Spleen (tissue), 11 donors: ENCODE data around the gene MAP3K12. TPM values are rescaled to one million over a fixed set of nuclear protein-coding genes. Genes with fewer than 3 reads are reported as not detected.

Experiments used
- DNase-seq: peaks from one replicate; pipeline ENCODE4 v3.0.0-alpha.2; 2020
- H3K27ac ChIP-seq, 8 donors: fragments of 200-600 bp; sonication (generic) in 7 of 8; 1 replicate in 4 of 8; 2 replicates in 4 of 8; pipeline versions ENCODE4 v1.5.0 to v1.8.0; 2016 to 2021; ENCODE audit warnings: inconsistent platforms in 4 of 8, mild to moderate bottlenecking in 4 of 8, moderate library complexity in 1 of 8
- H3K27me3 ChIP-seq, 7 donors: fragments of 200-600 bp; sonication (generic) in 6 of 7; replicated peaks in 1 of 7; 1 replicate in 4 of 7; 2 replicates in 3 of 7; pipeline versions ENCODE4 v1.5.0 to v1.8.0; 2016 to 2021; ENCODE audit warnings: inconsistent platforms in 3 of 7, mild to moderate bottlenecking in 1 of 7
- H3K36me3 ChIP-seq, 6 donors: fragments of 200-600 bp; sonication (generic) in 5 of 6; 1 replicate in 4 of 6; 2 replicates in 2 of 6; pipeline versions ENCODE4 v1.5.0 to v1.8.0; 2016 to 2021; ENCODE audit warnings: inconsistent platforms in 2 of 6
- H3K4me1 ChIP-seq, 6 donors: fragments of 200-600 bp; sonication (generic) in 5 of 6; 1 replicate in 3 of 6; 2 replicates in 3 of 6; pipeline versions ENCODE4 v1.5.0 to v1.8.0; 2016 to 2021; ENCODE audit warnings: inconsistent platforms in 3 of 6
- H3K4me3 ChIP-seq, 8 donors: fragments of 200-600 bp; sonication (generic) in 7 of 8; 1 replicate in 4 of 8; 2 replicates in 4 of 8; pipeline versions ENCODE4 v1.5.0 to v1.8.0; 2016 to 2021; ENCODE audit warnings: inconsistent platforms in 4 of 8, mild to moderate bottlenecking in 4 of 8, moderate library complexity in 2 of 8
- H3K9me3 ChIP-seq, 8 donors: fragments of 200-600 bp; sonication (generic) in 7 of 8; 1 replicate in 4 of 8; 2 replicates in 4 of 8; pipeline versions ENCODE4 v1.5.0 to v1.8.0; 2016 to 2021; ENCODE audit warnings: inconsistent platforms in 4 of 8
- POLR2A ChIP-seq, 3 donors: fragments of 450-650 bp; IDR thresholded peaks; one replicate each; pipeline ENCODE4 v1.5.1; 2017; ENCODE audit warnings: antibody characterized with exemption in 3 of 3, mild to moderate bottlenecking in 1 of 3
- POLR2AphosphoS5 ChIP-seq, 3 donors: sonication (generic); formaldehyde crosslinking; IDR thresholded peaks; one replicate each; pipeline ENCODE4 v1.5.1; 2017; ENCODE audit warnings: antibody characterized with exemption in 3 of 3
- WGBS, 5 donors: extraction: QIAGEN DNeasy Blood & Tissue Kit in 3 of 5; methylation state at CpG; one replicate each; pipeline versions ENCODE4 v1.1.5 to v1.1.7; 2013 to 2018; 5-methylcytosine and 5-hydroxymethylcytosine counted together
- intact Hi-C: fragments of 100-400 bp; cut with DNase I; formaldehyde crosslinking; loops from one replicate; pipeline ENCODE4 v1.15.0; 2023; ENCODE audit warnings: low total_unique reads
- polyA plus RNA-seq, 3 donors: library from polyadenylated mRNA; stranded (reverse); fragments of 200-250 nt; gene quantifications; one replicate each; pipeline ENCODE4 v1.2.1, GENCODE V29; 2013
- small RNA-seq, 4 donors: library from RNA; depleted of rRNA; stranded (forward); fragments of <200 nt; gene quantifications; one replicate each; pipeline ENCODE3, GENCODE V24; 2016
- total RNA-seq, 7 donors: library from RNA; depleted of rRNA in 3 of 7; stranded (reverse); fragments of >200 nt in 3 of 7; fragmentation: NEBNext Ultra II Directional in 4 of 7; extraction: Animal tissue kit (Norgen Biotek cat#: 25700) in 4 of 7; gene quantifications; one replicate each; pipeline versions ENCODE4 v1.1.0 to v1.2.1, GENCODE V29; 2016 to 2021
- TF ChIP-seq, protein P1 (sequence below), 11 experiments: fragments of 200-600 bp in 7 of 11; fragments of 450-650 bp in 4 of 11; sonication (generic) in 4 of 11; IDR thresholded peaks in 8 of 11; conservative IDR thresholded peaks in 3 of 11; 1 replicate in 7 of 11; 2 replicates in 4 of 11; pipeline versions ENCODE4 v1.4.0 to v1.8.0; 2016 to 2021; ENCODE audit warnings: antibody characterized with exemption in 11 of 11, inconsistent platforms in 4 of 11, mild to moderate bottlenecking in 1 of 11
- donor health status: healthy with polysubstance abuse.
- donor health status: DM: no; HTN: no; CAD: no; lungs with moderate emphysema.
- donor health status: DM: no; HTN: no; CAD: no.
- donor health status: Bipolar disorder and iron deficiency.
- donor health status: healthy.
- donor health status: DM: no; HTN: no; CAD: no.
- donor health status: DM: yes; HTN: yes; CAD: no.

Gene MAP3K12
- total and polyA plus RNA-seq, 10 donors: 8.0 to 27.4 (median 18.0) TPM

DNA sequence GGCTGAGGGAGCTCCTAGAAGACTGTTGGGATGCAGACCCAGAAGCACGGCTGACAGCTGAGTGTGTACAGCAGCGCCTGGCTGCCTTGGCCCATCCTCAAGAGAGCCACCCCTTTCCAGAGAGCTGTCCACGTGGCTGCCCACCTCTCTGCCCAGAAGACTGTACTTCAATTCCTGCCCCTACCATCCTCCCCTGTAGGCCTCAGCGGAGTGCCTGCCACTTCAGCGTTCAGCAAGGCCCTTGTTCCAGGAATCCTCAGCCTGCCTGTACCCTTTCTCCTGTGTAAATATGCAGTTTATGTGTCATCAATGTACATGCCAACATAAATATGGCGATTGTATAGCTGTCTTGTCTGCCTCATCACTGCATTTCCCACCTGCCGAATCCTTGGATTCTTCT, 68.1 kb downstream of the MAP3K12 start:
- Histone ChIP-seq H3K36me3 (no peaks in the 10 kb centered on the region), H3K4me3 (no peak overlapping the region), H3K27ac (no peak overlapping the region), H3K4me1 (peaks cover 0 to 14% (median 0%) of the 10 kb centered on the region in 6 donors), H3K9me3 (no peaks in the 10 kb centered on the region), H3K27me3 (no peaks in the 10 kb centered on the region)
- DNase-seq: peak; percentile 49
- WGBS, 5 donors: 78 to 95% (median 86%) methylated on average over 6 to 7 of the region's 7 CpGs
- no peak for TF ChIP-seq POLR2AphosphoS5 (IDR thresholded peaks at IDR 0.05)
- TF ChIP-seq, protein P1, sequence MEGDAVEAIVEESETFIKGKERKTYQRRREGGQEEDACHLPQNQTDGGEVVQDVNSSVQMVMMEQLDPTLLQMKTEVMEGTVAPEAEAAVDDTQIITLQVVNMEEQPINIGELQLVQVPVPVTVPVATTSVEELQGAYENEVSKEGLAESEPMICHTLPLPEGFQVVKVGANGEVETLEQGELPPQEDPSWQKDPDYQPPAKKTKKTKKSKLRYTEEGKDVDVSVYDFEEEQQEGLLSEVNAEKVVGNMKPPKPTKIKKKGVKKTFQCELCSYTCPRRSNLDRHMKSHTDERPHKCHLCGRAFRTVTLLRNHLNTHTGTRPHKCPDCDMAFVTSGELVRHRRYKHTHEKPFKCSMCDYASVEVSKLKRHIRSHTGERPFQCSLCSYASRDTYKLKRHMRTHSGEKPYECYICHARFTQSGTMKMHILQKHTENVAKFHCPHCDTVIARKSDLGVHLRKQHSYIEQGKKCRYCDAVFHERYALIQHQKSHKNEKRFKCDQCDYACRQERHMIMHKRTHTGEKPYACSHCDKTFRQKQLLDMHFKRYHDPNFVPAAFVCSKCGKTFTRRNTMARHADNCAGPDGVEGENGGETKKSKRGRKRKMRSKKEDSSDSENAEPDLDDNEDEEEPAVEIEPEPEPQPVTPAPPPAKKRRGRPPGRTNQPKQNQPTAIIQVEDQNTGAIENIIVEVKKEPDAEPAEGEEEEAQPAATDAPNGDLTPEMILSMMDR (IDR thresholded peaks at IDR 0.05 in 8 of 11, conservative IDR thresholded peaks at IDR 0.05 in 3 of 11): no peak
- no peak for TF ChIP-seq POLR2A (IDR thresholded peaks at IDR 0.05)
- intact Hi-C loops: no loop called here

DNA sequence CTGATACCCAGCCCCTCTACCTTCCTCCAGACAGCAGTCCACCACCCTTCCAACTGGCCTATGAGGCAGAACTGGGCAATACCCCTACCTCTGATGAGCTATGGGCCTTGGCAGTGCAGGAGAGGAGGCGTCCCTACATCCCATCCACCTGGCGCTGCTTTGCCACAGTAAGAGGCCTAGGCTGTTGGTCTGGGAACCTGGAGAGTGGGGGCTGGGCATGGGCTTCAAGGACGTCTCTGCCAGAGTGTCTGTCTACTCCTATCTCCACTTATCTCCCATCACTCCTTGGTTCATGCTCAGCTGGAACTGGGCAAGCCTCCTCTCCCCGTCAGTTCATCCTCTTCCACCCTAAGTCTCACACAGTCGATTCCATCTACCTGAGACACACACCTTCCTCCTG, 69.1 kb downstream of the MAP3K12 start:
- peak; percentile 39 for DNase-seq
- peaks cover 0 to 15% (median 0%) of the 10 kb centered on the region in 6 donors for H3K4me1 ChIP-seq
- no peaks in the 10 kb centered on the region for H3K36me3 ChIP-seq
- H3K27ac ChIP-seq: no peak overlapping the region
- TF ChIP-seq, protein P1 (IDR thresholded peaks at IDR 0.05 in 8 of 11, conservative IDR thresholded peaks at IDR 0.05 in 3 of 11): no peak
- TF ChIP-seq POLR2AphosphoS5 (IDR thresholded peaks at IDR 0.05): no peak
- no peak for TF ChIP-seq POLR2A (IDR thresholded peaks at IDR 0.05)
- no peaks in the 10 kb centered on the region for H3K9me3 ChIP-seq
- H3K27me3 ChIP-seq: no peaks in the 10 kb centered on the region
- 85 to 97% (median 91%) methylated on average over 5 of the region's 5 CpGs for whole genome bisulfite sequencing, 5 donors
- intact Hi-C loops: no loop called here
- H3K4me3 ChIP-seq: no peak overlapping the region

Small RNAs within 50 kb of the gene (small RNA-seq; reads per million reads assigned to genes)
- gene AC023509.3: 0 reads per million in 4 donors

Other genes starting within 250 kb of the MAP3K12 start
- 1 to 10 TPM; 1.7 to 7.2 (median 4.7) TPM for gene ESPL1, start 231.2 kb downstream of the MAP3K12 start, total RNA-seq
- 1 to 10 TPM in 1 of 3 donors, under 1 TPM in 2; 0.85 to 1.9 (median 0.93) TPM for gene ESPL1, start 231.2 kb downstream of the MAP3K12 start, polyA plus RNA-seq
- gene PFDN5, start 203.9 kb downstream of the MAP3K12 start, total RNA-seq: 100 to 1,000 TPM; 399 to 795 (median 497) TPM
- 1,000 to 10,000 TPM; 1,813 to 2,525 (median 1,837) TPM for gene PFDN5, start 203.9 kb downstream of the MAP3K12 start, polyA plus RNA-seq
- 10 to 100 TPM; 31.1 to 53.3 (median 34.9) TPM for gene MYG1, start 199.8 kb downstream of the MAP3K12 start, total RNA-seq
- 10 to 100 TPM; 56.6 to 79.2 (median 76.0) TPM for gene MYG1, start 199.8 kb downstream of the MAP3K12 start, polyA plus RNA-seq
- 10 to 100 TPM; 39.3 to 67.9 (median 49.7) TPM for gene AAAS, start 177.8 kb downstream of the MAP3K12 start, total RNA-seq
- gene AAAS, start 177.8 kb downstream of the MAP3K12 start, polyA plus RNA-seq: 10 to 100 TPM; 32.4 to 42.4 (median 33.5) TPM
- gene SP7, start 163.1 kb downstream of the MAP3K12 start, total RNA-seq: not detected
- gene SP7, start 163.1 kb downstream of the MAP3K12 start, polyA plus RNA-seq: not detected
- 10 to 100 TPM; 75.6 to 92.8 (median 86.1) TPM for gene SP1, start 119.3 kb downstream of the MAP3K12 start, total RNA-seq
- gene SP1, start 119.3 kb downstream of the MAP3K12 start, polyA plus RNA-seq: 10 to 100 TPM in 1 of 3 donors, 1 to 10 TPM in 2; 9.1 to 13.6 (median 9.9) TPM
- 10 to 100 TPM in 3 of 7 donors, 1 to 10 TPM in 4; 3.7 to 20.6 (median 8.8) TPM for gene AMHR2, start 75.6 kb downstream of the MAP3K12 start, total RNA-seq
- gene AMHR2, start 75.6 kb downstream of the MAP3K12 start, polyA plus RNA-seq: 1 to 10 TPM; 1.2 to 7.4 (median 1.7) TPM
- 100 to 1,000 TPM; 127 to 230 (median 197) TPM for gene PRR13, start 57.7 kb downstream of the MAP3K12 start, total RNA-seq
- gene PRR13, start 57.7 kb downstream of the MAP3K12 start, polyA plus RNA-seq: 100 to 1,000 TPM; 217 to 262 (median 223) TPM
- gene PCBP2, start 47.4 kb downstream of the MAP3K12 start, total RNA-seq: 100 to 1,000 TPM; 547 to 779 (median 652) TPM
- 100 to 1,000 TPM; 449 to 459 (median 459) TPM for gene PCBP2, start 47.4 kb downstream of the MAP3K12 start, polyA plus RNA-seq
- gene TARBP2, start 1.8 kb upstream of the MAP3K12 start, total RNA-seq: 10 to 100 TPM; 25.9 to 43.7 (median 31.8) TPM
- gene TARBP2, start 1.8 kb upstream of the MAP3K12 start, polyA plus RNA-seq: 10 to 100 TPM; 29.0 to 57.1 (median 42.7) TPM
- gene NPFF, start 8.0 kb upstream of the MAP3K12 start, total RNA-seq: not detected
- gene NPFF, start 8.0 kb upstream of the MAP3K12 start, polyA plus RNA-seq: 1 to 10 TPM in 2 of 3 donors, under 1 TPM in 1; 0.49 to 2.0 (median 1.3) TPM
- gene ATF7, start 126.9 kb upstream of the MAP3K12 start, total RNA-seq: 10 to 100 TPM; 30.0 to 52.8 (median 47.6) TPM
- 10 to 100 TPM in 1 of 3 donors, 1 to 10 TPM in 2; 6.5 to 12.1 (median 8.5) TPM for gene ATF7, start 126.9 kb upstream of the MAP3K12 start, polyA plus RNA-seq
- 100 to 1,000 TPM; 231 to 323 (median 282) TPM for gene ATP5MC2, start 176.6 kb upstream of the MAP3K12 start, total RNA-seq
- 100 to 1,000 TPM; 467 to 526 (median 515) TPM for gene ATP5MC2, start 176.6 kb upstream of the MAP3K12 start, polyA plus RNA-seq
- 100 to 1,000 TPM in 6 of 7 donors, 10 to 100 TPM in 1; 93.5 to 186 (median 134) TPM for gene CALCOCO1, start 228.0 kb upstream of the MAP3K12 start, total RNA-seq
- gene CALCOCO1, start 228.0 kb upstream of the MAP3K12 start, polyA plus RNA-seq: 10 to 100 TPM; 31.0 to 55.6 (median 37.2) TPM